ENCODE results near the gene AKR1C1. TPM values are rescaled to one million over a fixed set of nuclear protein-coding genes. Genes with fewer than 3 reads are reported as not detected.
"Not testable (repeated sequence)": the region's sequence is repeated elsewhere in the genome, so short reads cannot be mapped to it uniquely, and the experiment has no call there.

AKR1C1 gene
- 2,238 and 3,445 TPM in 2 replicates for total RNA-seq (2016; rRNA removed; fragmentation: Illumina TruSeq; extraction: Trizol)
- 260 and 286 TPM in 2 replicates for total RNA-seq (2016; cell fraction: cytosol; rRNA removed; fragmentation: Illumina TruSeq; extraction: Trizol; ENCODE audit: low read depth)
- total RNA-seq (2016; cell fraction: insoluble cytoplasmic fraction; rRNA removed; fragmentation: Illumina TruSeq; extraction: Trizol), result 2,230 and 3,407 TPM in 2 replicates
- total RNA-seq (2016; cell fraction: membrane; rRNA removed; fragmentation: Illumina TruSeq; extraction: Trizol), result 374 and 428 TPM in 2 replicates
- total RNA-seq (2016; cell fraction: nucleus; rRNA removed; fragmentation: Illumina TruSeq; extraction: Trizol), result 793 and 846 TPM in 2 replicates
- 885 and 948 TPM in 2 replicates for polyA plus RNA-seq (2011; rRNA removed)
- 828 and 865 TPM in 2 replicates for polyA plus RNA-seq (2011; cell fraction: cytosol; rRNA removed)
- polyA plus RNA-seq (2011; cell fraction: nucleus; rRNA removed), result 305 and 371 TPM in 2 replicates
- 1,096 and 2,304 TPM in 2 replicates for polyA plus RNA-seq (2012)
- polyA plus RNA-seq (2016; cell fraction: cytosol; fragmentation: Illumina TruSeq; extraction: Trizol; ENCODE audit: low read depth), result 300 and 314 TPM in 2 replicates
- 3,286 and 3,327 TPM in 2 replicates for polyA plus RNA-seq (2016; cell fraction: insoluble cytoplasmic fraction; fragmentation: Illumina TruSeq; extraction: Trizol; ENCODE audit: low read depth)
- 290 and 331 TPM in 2 replicates for polyA plus RNA-seq (2016; cell fraction: membrane; fragmentation: Illumina TruSeq; extraction: Trizol; ENCODE audit: low read depth)
- polyA plus RNA-seq (2016; cell fraction: nucleus; fragmentation: Illumina TruSeq; extraction: Trizol; ENCODE audit: insufficient read depth, low read depth), result 1,050 and 1,147 TPM in 2 replicates
- 2.0 and 396 TPM in 2 replicates for polyA minus RNA-seq (2011; rRNA and poly(A)+ RNA removed; ENCODE audit: low replicate concordance)
- 248 and 276 TPM in 2 replicates for polyA minus RNA-seq (2011; cell fraction: cytosol; rRNA and poly(A)+ RNA removed)
- polyA minus RNA-seq (2011; cell fraction: nucleus; rRNA and poly(A)+ RNA removed), result 488 and 587 TPM in 2 replicates
- percentile 100 among the genes with signal in this experiment for Bru-seq, nascent RNA
- percentile 99 among the genes with signal in this experiment for BruChase-seq, experiment 1, labeled RNA remaining after a 6-hour chase
- BruChase-seq, experiment 2, labeled RNA remaining after a 2-hour chase, result percentile 99 among the genes with signal in this experiment
- long read RNA-seq, experiment 1, full-length matches to known transcripts, result 282 of 367 reads
- long read RNA-seq, experiment 1, partial matches to known transcripts, result 79 of 367 reads
- long read RNA-seq, experiment 1, other reads (novel, unspliced or antisense), result 6 of 367 reads
- long read RNA-seq, experiment 2, full-length matches to known transcripts, result 3,632 of 5,216 reads
- long read RNA-seq, experiment 2, partial matches to known transcripts, result 1,129 of 5,216 reads
- long read RNA-seq, experiment 2, other reads (novel, unspliced or antisense), result 455 of 5,216 reads

GRCh38 chr10:4962876-4963814 is at the start of gene AKR1C1:
Gene AKR1C1, plus strand, starts transcription at chr10:4963415. Its CDS starts 30 bp downstream, at chr10:4963445.
- in situ Hi-C loops (cut with HindIII; ENCODE audit: extremely low pct_ligation_motif_present, low pct_unique_long_range_greater_than_20kb), result not testable (repeated sequence)
- CTCF ChIA-PET (ENCODE audit: low intra/inter-chr PET ratio, low total read pairs), result interaction anchor here (1.1 kb wide), 1 partner anchor 113 kb away, joined by 3 read pairs; no protein-coding TSS in a partner anchor
- TF ChIP-seq SSRP1 (CRISPR knock-in tag; IDR thresholded peaks at IDR 0.05) (0 out of 2 replicates have a peak, but pooled peaks have one; percentile 62), ATF4 (CRISPR knock-in tag; IDR thresholded peaks at IDR 0.05) (peak in 1 of 2 experiments; percentile 45; a peak in 1 of 4 replicates), TGIF2 (CRISPR knock-in tag; IDR thresholded peaks at IDR 0.05) (peak; percentile 87; the same call in 1 of the 2 replicates), SIN3A (IDR thresholded peaks at IDR 0.05; ENCODE audit: borderline replicate concordance, low read depth, low read length) (peak; percentile 60; the same call in 1 of the 2 replicates), SAP130 (CRISPR knock-in tag; IDR thresholded peaks at IDR 0.05; ENCODE audit: low read depth) (peak; percentile 80), REST (IDR thresholded peaks at IDR 0.05; ENCODE audit: borderline replicate concordance in 1 of 2, low read depth in 1 of 2, low read length in 2 of 2) (peak in 1 of 2 experiments; percentile 47; a peak in 1 of 4 replicates), POGZ (CRISPR knock-in tag; IDR thresholded peaks at IDR 0.05) (peak; percentile 60; the same call in 1 of the 2 replicates), RBM22 (optimal IDR thresholded peaks at IDR 0.05; ENCODE audit: low read length) (peak; percentile 39), NFIC (IDR thresholded peaks at IDR 0.05; ENCODE audit: low read length) (0 out of 2 replicates have a peak, but pooled peaks have one; percentile 23), IKZF5 (CRISPR knock-in tag; IDR thresholded peaks at IDR 0.05) (0 out of 2 replicates have a peak, but pooled peaks have one; percentile 45)

More at GRCh38 chr10:4962876-4963814, at the start of gene AKR1C1:
- peak within 1 kb of the TSS; percentile 76 for H3K9ac ChIP-seq (ENCODE audit: insufficient read depth, low read depth, low read length)
- peaks cover 38% of the 10 kb centered on the region for H3K79me2 ChIP-seq (ENCODE audit: insufficient read depth, low read length)
- WGBS (ENCODE audit: low lambda C conversion rate), result 9% methylated on average over 6 of the region's 7 CpGs
- peak within 1 kb of the TSS; percentile 58 for H3K27ac ChIP-seq (ENCODE audit: extremely low read length, insufficient read depth, low read length)
- DNase-seq (ENCODE audit: low spot score) (peak; percentile 63), ATAC-seq (peak; percentile 99), FAIRE-seq (peak; percentile 68)
- H3K27me3 ChIP-seq (ENCODE audit: control insufficient read depth in 1 of 2, insufficient read depth in 2 of 2, low read length in 2 of 2); BruUV-seq (replicated peaks); H3K9me3 ChIP-seq (ENCODE audit: low read length); intact Hi-C loops (cut with micrococcal nuclease; ENCODE audit: unreplicated experiment); H2AFZ ChIP-seq (ENCODE audit: low read length); H3K36me3 ChIP-seq (replicated peaks in 1 of 2; ENCODE audit: control insufficient read depth in 1 of 2, insufficient read depth in 2 of 2, low read length in 2 of 2): not testable (repeated sequence)
- peak within 1 kb of the TSS; percentile 77 for H3K4me2 ChIP-seq (ENCODE audit: low read depth, low read length)
- peaks cover 22% of the 10 kb centered on the region for H3K4me1 ChIP-seq (ENCODE audit: insufficient read depth, low read length)
- H3K4me3 ChIP-seq (replicated peaks in 1 of 3; ENCODE audit: insufficient read depth in 1 of 3, low read depth in 2 of 3, low read length in 3 of 3), result peak within 1 kb of the TSS; percentile 56 to 72 (median 68); a peak in 5 of 6 replicates
- H4K20me1 ChIP-seq (ENCODE audit: insufficient read depth, low read length), result peaks cover 16% of the 10 kb centered on the region; the same call in 1 of the 2 replicates
- POLR2A ChIA-PET, result interaction anchor here (0.7 to 4.0 kb wide), 9 partner anchors 15 to 113 kb away, joined by 3 to 86 read pairs (median 5); no protein-coding TSS in a partner anchor

All from HepG2 (cell line).